ENCODE measurements around the gene ZNF845. TPM values are rescaled to one million over a fixed set of nuclear protein-coding genes. Genes with fewer than 3 reads are reported as not detected.

Gene ZNF845
- total RNA-seq, 2 donors from 2014 or later: 6.5 to 7.8 TPM

Other genes starting within 250 kb of the ZNF845 start
- 10 to 100 TPM; 26.0 to 93.4 TPM for gene ZNF160, start 230.3 kb upstream of the ZNF845 start, total RNA-seq
- 10 to 100 TPM; 13.7 to 22.8 TPM for gene ZNF415, start 200.8 kb upstream of the ZNF845 start, total RNA-seq
- gene ZNF347, start 174.7 kb upstream of the ZNF845 start, total RNA-seq: 10 to 100 TPM in 1 of 2 donors, 1 to 10 TPM in 1; 9.3 to 14.4 TPM
- 10 to 100 TPM in 1 of 2 donors, 1 to 10 TPM in 1; 4.7 to 26.1 TPM for gene ZNF665, start 140.4 kb upstream of the ZNF845 start, total RNA-seq
- 10 to 100 TPM; 28.1 to 35.8 TPM for gene ZNF677, start 78.9 kb upstream of the ZNF845 start, total RNA-seq
- 1 to 10 TPM in 1 of 2 donors, not detected in 1; 1.2 TPM for gene VN1R2, start 75.5 kb upstream of the ZNF845 start, total RNA-seq
- gene VN1R4, start 66.0 kb upstream of the ZNF845 start, total RNA-seq: not detected
- 10 to 100 TPM in 1 of 2 donors, 1 to 10 TPM in 1; 7.8 to 20.4 TPM for gene ZNF525, start 32.0 kb downstream of the ZNF845 start, total RNA-seq
- gene ZNF765, start 61.4 kb downstream of the ZNF845 start, total RNA-seq: 10 to 100 TPM; 12.5 to 23.0 TPM
- gene ZNF761, start 98.2 kb downstream of the ZNF845 start, total RNA-seq: 10 to 100 TPM; 48.3 to 51.7 TPM
- 1 to 10 TPM; 6.8 to 9.1 TPM for gene ZNF813, start 134.0 kb downstream of the ZNF845 start, total RNA-seq
- gene ZNF331, start 204.4 kb downstream of the ZNF845 start, total RNA-seq: 10 to 100 TPM; 30.6 to 39.6 TPM